GM12878 (cell line): ENCODE results near the gene S100A9.
"Not testable (repeated sequence)": the region's sequence is repeated elsewhere in the genome, so short reads cannot be mapped to it uniquely, and the experiment has no call there.

Experiments
- CTCF ChIP-seq, 3 experiments: IDR thresholded peaks in 2 of 3; conservative IDR thresholded peaks in 1 of 3; 2 replicates each; pipeline ENCODE4 v1.5.1; 2011; ENCODE audit warnings: low read depth in 3 of 3, low read length in 3 of 3, mild to moderate bottlenecking in 3 of 3, control low read depth in 2 of 3, moderate library complexity in 2 of 3, inconsistent platforms in 1 of 3, mixed read lengths in 1 of 3; ENCODE audit not compliant: control insufficient read depth in 2 of 3, insufficient read depth in 1 of 3; ENCODE audit errors: extremely low read depth in 1 of 3
- EZH2 ChIP-seq: IDR thresholded peaks from 2 replicates; pipeline ENCODE4 v1.6.1; 2012; ENCODE audit warnings: low read depth, mild to moderate bottlenecking, control low read depth, inconsistent platforms, low read length, borderline replicate concordance; ENCODE audit not compliant: control insufficient read depth
- IRF4 ChIP-seq: IDR thresholded peaks from 2 replicates; pipeline ENCODE4 v1.6.1; 2011; ENCODE audit warnings: low read depth, low read length
- KDM1A ChIP-seq: fragments of 200-600 bp; sonication (generic); IDR thresholded peaks from 2 replicates; pipeline ENCODE4 v1.6.1; 2016; ENCODE audit warnings: borderline replicate concordance
- MAX ChIP-seq: IDR thresholded peaks from 2 replicates; pipeline ENCODE4 v1.6.1; 2012; ENCODE audit warnings: low read depth, low read length, improper control_type of control experiment
- NFIC ChIP-seq: IDR thresholded peaks from 2 replicates; pipeline ENCODE4 v1.6.1; 2012; ENCODE audit warnings: low read depth, mild to moderate bottlenecking, inconsistent platforms, low read length, moderate library complexity
- POLR2A ChIP-seq: IDR thresholded peaks from 2 replicates; pipeline ENCODE4 v1.6.1; 2011; ENCODE audit warnings: low read depth, mild to moderate bottlenecking, low read length
- POLR2AphosphoS5 ChIP-seq: IDR thresholded peaks from 2 replicates; pipeline ENCODE4 v1.6.1; 2011; ENCODE audit warnings: mild to moderate bottlenecking, low read length, inconsistent platforms
- TARDBP ChIP-seq: IDR thresholded peaks from 2 replicates; pipeline ENCODE4 v1.6.1; 2016; ENCODE audit warnings: borderline replicate concordance

- TF ChIP-seq EZH2; CTCF (IDR thresholded peaks at IDR 0.05 in 2 of 3, conservative IDR thresholded peaks at IDR 0.05 in 1 of 3; ENCODE audit: control insufficient read depth in 2 of 3, extremely low read depth in 1 of 3, insufficient read depth in 1 of 3, low read depth in 3 of 3, low read length in 3 of 3); IRF4; MAX; POLR2AphosphoS5; KDM1A; POLR2A; NFIC; TARDBP: not testable (repeated sequence)
These were observed 41.6 kb upstream of the S100A9 start for GRCh38 chr1:153316013-153316412.
